ENCODE results near the gene GNAS.

Gene GNAS

GRCh38 chr20:58853976-58854637 is 1.6 kb downstream of the GNAS start:
- no peak for DNase-seq (ENCODE audit: low read depth)

GRCh38 chr20:58854638-58855471 is 2.3 kb downstream of the GNAS start:
- no peak for DNase-seq (ENCODE audit: low read depth)

- DNase-seq (ENCODE audit: low read depth), result no peak
These were observed 3.2 kb downstream of the GNAS start for GRCh38 chr20:58855506-58856389.

- DNase-seq (ENCODE audit: low read depth), result no peak
These were observed 10.7 kb downstream of the GNAS start for GRCh38 chr20:58863044-58863790.

GRCh38 chr20:58864346-58864745 is 11.8 kb downstream of the GNAS start:
- no peak for DNase-seq (ENCODE audit: low read depth)

- no peak for DNase-seq (ENCODE audit: low read depth)
These were observed 13.3 kb downstream of the GNAS start for GRCh38 chr20:58865843-58866242.

- DNase-seq (ENCODE audit: low read depth), result no peak
These were observed 14.7 kb downstream of the GNAS start for GRCh38 chr20:58867211-58867610.

- no peak for DNase-seq (ENCODE audit: low read depth)
These were observed 16.3 kb downstream of the GNAS start for GRCh38 chr20:58868795-58869194.

- no peak for DNase-seq (ENCODE audit: low read depth)
These were observed 17.2 kb downstream of the GNAS start for GRCh38 chr20:58869662-58870227.

GRCh38 chr20:58870293-58871014 is 17.9 kb downstream of the GNAS start:
- no peak for DNase-seq (ENCODE audit: low read depth)

GRCh38 chr20:58871533-58872102 is 19.1 kb downstream of the GNAS start:
- no peak for DNase-seq (ENCODE audit: low read depth)

- no peak for DNase-seq (ENCODE audit: low read depth)
These were observed 22.0 kb downstream of the GNAS start for GRCh38 chr20:58874469-58874868.

GRCh38 chr20:58875111-58875510 is 22.6 kb downstream of the GNAS start:
- DNase-seq (ENCODE audit: low read depth), result no peak

GRCh38 chr20:58875541-58876134 is 23.1 kb downstream of the GNAS start:
- no peak for DNase-seq (ENCODE audit: low read depth)

- DNase-seq (ENCODE audit: low read depth), result no peak
These were observed 23.9 kb downstream of the GNAS start for GRCh38 chr20:58876437-58876836.

- DNase-seq (ENCODE audit: low read depth), result no peak
These were observed 24.8 kb downstream of the GNAS start for GRCh38 chr20:58877050-58877975.

GRCh38 chr20:58877976-58878360 is 25.5 kb downstream of the GNAS start:
- DNase-seq (ENCODE audit: low read depth), result no peak

GRCh38 chr20:58878399-58878798 is 25.9 kb downstream of the GNAS start:
- DNase-seq (ENCODE audit: low read depth), result no peak

- DNase-seq (ENCODE audit: low read depth), result no peak
These were observed 27.9 kb downstream of the GNAS start for GRCh38 chr20:58880441-58880840.

Data from activated gamma-delta T cell treated with anti-CD3 and anti-CD28 coated beads, Interleukin-2, amount 50 U/mL, for 16 hours (primary cell).